ENCODE data around the gene SORCS1.

The SORCS1 gene

DNA sequence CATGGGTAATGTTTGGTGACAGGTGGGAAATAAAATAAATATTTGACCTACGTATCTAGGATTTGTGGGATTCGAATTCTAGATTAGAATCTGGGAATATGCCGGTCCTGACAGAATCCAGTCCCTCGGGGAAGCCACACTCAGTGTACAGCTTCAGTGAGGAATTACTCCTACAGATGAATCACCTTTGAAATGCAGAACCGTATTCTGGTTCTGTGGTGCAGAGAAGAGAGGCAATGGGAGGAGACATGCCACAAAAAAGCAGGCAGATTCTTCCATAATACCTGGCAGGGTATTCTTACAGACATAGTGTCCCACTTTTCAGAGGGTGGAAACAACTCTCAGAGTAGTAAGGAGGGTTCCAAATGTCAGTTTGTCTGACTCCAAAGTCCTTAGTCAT is 286.9 kb downstream of the SORCS1 start:
- TF ChIP-seq ZNF366 (tag by site-specific recombination; conservative IDR thresholded peaks at IDR 0.05) (no peak), ZNF433 (tag by site-specific recombination; IDR thresholded peaks at IDR 0.05; ENCODE audit: low read depth) (no peak), TCF7L2 (IDR thresholded peaks at IDR 0.05; ENCODE audit: borderline replicate concordance, low read depth, low read length) (no peak), ZNF560 (tag by site-specific recombination; IDR thresholded peaks at IDR 0.05; ENCODE audit: borderline replicate concordance) (no peak), ZNF223 (tag by site-specific recombination; IDR thresholded peaks at IDR 0.05) (no peak), ZNF184 (tag by site-specific recombination; IDR thresholded peaks at IDR 0.05) (no peak), ZNF660 (tag by site-specific recombination; IDR thresholded peaks at IDR 0.05) (no peak), ZFP37 (tag by site-specific recombination; IDR thresholded peaks at IDR 0.05) (no peak), SETDB1 (IDR thresholded peaks at IDR 0.05; ENCODE audit: insufficient read length, low read length) (no peak), HOXA7 (CRISPR knock-in tag; IDR thresholded peaks at IDR 0.05; ENCODE audit: borderline replicate concordance) (no peak)
- TF ChIP-seq, protein P1, sequence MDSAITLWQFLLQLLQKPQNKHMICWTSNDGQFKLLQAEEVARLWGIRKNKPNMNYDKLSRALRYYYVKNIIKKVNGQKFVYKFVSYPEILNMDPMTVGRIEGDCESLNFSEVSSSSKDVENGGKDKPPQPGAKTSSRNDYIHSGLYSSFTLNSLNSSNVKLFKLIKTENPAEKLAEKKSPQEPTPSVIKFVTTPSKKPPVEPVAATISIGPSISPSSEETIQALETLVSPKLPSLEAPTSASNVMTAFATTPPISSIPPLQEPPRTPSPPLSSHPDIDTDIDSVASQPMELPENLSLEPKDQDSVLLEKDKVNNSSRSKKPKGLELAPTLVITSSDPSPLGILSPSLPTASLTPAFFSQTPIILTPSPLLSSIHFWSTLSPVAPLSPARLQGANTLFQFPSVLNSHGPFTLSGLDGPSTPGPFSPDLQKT (IDR thresholded peaks at IDR 0.05; ENCODE audit: borderline replicate concordance, low read depth, low read length): no peak
- Histone ChIP-seq H3K4me1 (ENCODE audit: control insufficient read depth, insufficient read depth, low read length) (no peaks in the 10 kb centered on the region), H3K9me3 (ENCODE audit: control insufficient read depth, insufficient read depth, low read depth, low read length) (no peaks in the 10 kb centered on the region), H3K4me3 (ENCODE audit: low read depth, low read length) (no peak overlapping the region), H3K36me3 (ENCODE audit: control insufficient read depth in 2 of 2, insufficient read depth in 1 of 2, low read length in 2 of 2) (no peaks in the 10 kb centered on the region), H3K27ac (ENCODE audit: extremely low read depth, low read depth, low read length) (no peak overlapping the region)
- CTCF ChIA-PET: no interaction called here
- POLR2A ChIA-PET: no interaction called here

DNA sequence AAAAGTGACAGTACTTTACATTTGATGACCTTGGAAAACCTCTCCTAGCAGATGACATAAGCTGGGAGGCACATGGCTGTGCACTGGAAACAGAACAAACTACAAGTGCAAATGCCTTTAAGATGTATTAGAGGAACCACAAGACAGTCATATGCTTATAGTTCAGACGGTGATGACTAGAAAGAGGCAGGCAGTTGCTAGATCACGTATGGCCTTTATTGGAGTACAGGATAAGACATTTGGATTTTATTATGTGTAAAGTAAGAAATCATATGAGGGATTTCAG is 290.0 kb downstream of the SORCS1 start:
- no peaks in the 10 kb centered on the region for H3K9me3 ChIP-seq (ENCODE audit: control insufficient read depth, insufficient read depth, low read depth, low read length)
- ChIA-PET POLR2A (no interaction called here), CTCF (interaction anchor here (0.8 kb wide), 1 partner anchor 23 kb away, joined by 3 read pairs; no protein-coding TSS in a partner anchor)
- TF ChIP-seq TRIM28 (IDR thresholded peaks at IDR 0.05; ENCODE audit: borderline replicate concordance, low read length) (peak; percentile 3; the same call in 1 of the 2 replicates), ZNF521 (tag by site-specific recombination; IDR thresholded peaks at IDR 0.05) (no peak)
- H3K36me3 ChIP-seq (ENCODE audit: control insufficient read depth in 2 of 2, insufficient read depth in 1 of 2, low read length in 2 of 2): no peaks in the 10 kb centered on the region
- no peak overlapping the region for H3K4me3 ChIP-seq (ENCODE audit: low read depth, low read length)
- no peak overlapping the region for H3K27ac ChIP-seq (ENCODE audit: extremely low read depth, low read depth, low read length)
- H3K4me1 ChIP-seq (ENCODE audit: control insufficient read depth, insufficient read depth, low read length): no peaks in the 10 kb centered on the region

DNA sequence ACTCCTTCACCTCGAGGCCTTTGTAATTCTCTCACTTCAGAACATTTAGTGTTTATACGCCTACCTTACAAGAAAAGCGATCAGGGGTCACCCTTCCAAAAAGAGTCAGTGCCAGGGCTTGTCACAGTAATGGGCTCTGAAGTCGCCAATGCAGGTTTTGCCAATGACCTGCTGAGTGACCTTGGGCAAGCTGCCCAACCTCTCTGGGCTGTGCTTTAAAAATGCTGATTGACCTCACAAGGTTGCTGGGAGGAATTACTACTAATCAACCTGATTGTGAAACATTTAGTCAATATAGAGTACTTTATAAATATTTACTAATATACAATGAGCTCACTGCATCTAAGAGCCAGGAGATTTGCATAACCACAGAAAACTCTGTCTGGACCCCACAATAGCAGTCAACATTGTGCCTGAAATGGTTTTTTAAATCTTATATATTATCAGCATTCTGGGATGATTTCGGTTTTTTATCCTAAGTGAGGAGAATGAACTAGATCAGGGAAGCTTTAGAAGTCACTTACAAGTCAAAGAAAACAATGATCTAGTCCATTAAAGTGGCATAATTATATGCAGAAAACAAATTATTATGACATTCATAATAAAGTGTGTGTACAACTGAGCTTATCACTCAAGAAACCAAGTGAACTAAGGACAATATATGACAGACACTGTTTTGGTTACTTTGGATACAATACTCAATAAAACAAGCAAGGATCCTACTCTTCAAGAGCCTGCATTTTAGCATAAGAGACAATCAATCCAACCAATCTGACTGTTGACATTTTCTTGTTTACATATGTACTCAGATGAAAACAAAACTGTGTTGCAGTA is 290.5 kb downstream of the SORCS1 start:
- H3K4me1 ChIP-seq (ENCODE audit: control insufficient read depth, insufficient read depth, low read length): no peaks in the 10 kb centered on the region
- H3K27ac ChIP-seq (ENCODE audit: extremely low read depth, low read depth, low read length): no peak overlapping the region
- no peaks in the 10 kb centered on the region for H3K9me3 ChIP-seq (ENCODE audit: control insufficient read depth, insufficient read depth, low read depth, low read length)
- no peak for TF ChIP-seq ZBTB20 (tag by site-specific recombination; IDR thresholded peaks at IDR 0.05)
- TF ChIP-seq SETDB1 (IDR thresholded peaks at IDR 0.05; ENCODE audit: insufficient read length, low read length): peak; percentile 62
- TF ChIP-seq TRIM28 (IDR thresholded peaks at IDR 0.05; ENCODE audit: borderline replicate concordance, low read length): peak; percentile 88; the same call in 1 of the 2 replicates
- ChIA-PET CTCF (interaction anchor here (0.8 kb wide), 1 partner anchor 23 kb away, joined by 3 read pairs; no protein-coding TSS in a partner anchor), POLR2A (no interaction called here)
- H3K36me3 ChIP-seq (ENCODE audit: control insufficient read depth in 2 of 2, insufficient read depth in 1 of 2, low read length in 2 of 2): no peaks in the 10 kb centered on the region
- no peak overlapping the region for H3K4me3 ChIP-seq (ENCODE audit: low read depth, low read length)

DNA sequence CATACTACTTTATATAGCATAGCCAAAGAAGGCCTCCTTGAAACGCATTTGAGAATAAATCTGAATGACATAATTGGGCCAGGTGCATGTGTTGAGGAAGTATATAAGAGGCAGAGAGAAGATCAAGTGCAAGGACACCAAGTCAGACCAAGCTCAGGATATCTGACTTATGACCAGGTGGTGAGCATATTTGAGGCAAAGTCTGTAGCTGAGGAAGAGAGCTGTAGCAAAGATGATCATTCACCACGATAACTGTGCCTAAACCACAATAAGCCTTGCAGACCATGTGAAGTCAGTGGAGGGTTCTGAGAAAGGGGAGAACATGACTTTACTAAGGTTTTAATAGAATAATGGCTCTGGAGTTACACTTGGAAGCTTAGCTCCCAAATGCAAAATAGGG is 292.3 kb downstream of the SORCS1 start:
- H3K36me3 ChIP-seq (ENCODE audit: control insufficient read depth in 2 of 2, insufficient read depth in 1 of 2, low read length in 2 of 2): no peaks in the 10 kb centered on the region
- H3K9me3 ChIP-seq (ENCODE audit: control insufficient read depth, insufficient read depth, low read depth, low read length): no peaks in the 10 kb centered on the region
- H3K4me3 ChIP-seq (ENCODE audit: low read depth, low read length): no peak overlapping the region
- no peak overlapping the region for H3K27ac ChIP-seq (ENCODE audit: extremely low read depth, low read depth, low read length)
- ChIA-PET POLR2A (no interaction called here), CTCF (interaction anchor here (0.5 kb wide), 1 partner anchor 9 kb away, joined by 5 read pairs; no protein-coding TSS in a partner anchor)
- no peak for TF ChIP-seq EGR2 (tag by site-specific recombination; IDR thresholded peaks at IDR 0.05; ENCODE audit: low read depth)
- no peaks in the 10 kb centered on the region for H3K4me1 ChIP-seq (ENCODE audit: control insufficient read depth, insufficient read depth, low read length)

Data from HEK293 (cell line).